Endothelial cell of umbilical vein (primary cell): Measurements from ENCODE around the gene SKI. TPM values are rescaled to one million over a fixed set of nuclear protein-coding genes. Genes with fewer than 3 reads are reported as not detected.

Source experiments
- BruUV-seq: library from RNA; stranded (reverse); fragments of 400-500 nt; replicated peaks from 2 replicates; lab custom pipeline; 2021; lab: Mats Ljungman, UMichigan
- CTCF ChIA-PET: fragments of 300-600, 350-600 bp; sonication (Branson Sonifier 250); formaldehyde crosslinking; loops from one replicate; lab custom pipeline; 2021; ENCODE audit warnings: antibody characterized with exemption, inconsistent platforms; lab: Charles Lee
- POLR2A ChIA-PET: fragments of 300-600, 350-600 bp; sonication (Branson Sonifier 250); formaldehyde crosslinking; loops from one replicate; lab custom pipeline; 2021; ENCODE audit warnings: antibody characterized with exemption, inconsistent platforms; lab: Charles Lee
- DNase-seq: peaks from one replicate; pipeline ENCODE4 v3.0.0-alpha.2; 2011; ENCODE audit warnings: low read depth, low spot score
- FAIRE-seq: peaks from 2 replicates; lab custom pipeline; 2011; peaks lifted over from hg19 to GRCh38; lab: Jason Lieb, UNC
- H2AFZ ChIP-seq: 2 replicates; pipeline ENCODE4 v1.6.0; 2012; ENCODE audit warnings: low read depth, low read length, control low read depth, inconsistent platforms
- H3K27ac ChIP-seq: 2 replicates; pipeline ENCODE4 v1.5.1; 2011; ENCODE audit warnings: low read depth, mild to moderate bottlenecking, control low read depth, low read length, moderate library complexity; ENCODE audit not compliant: insufficient read depth
- H3K27me3 ChIP-seq, 2 experiments: 2 replicates each; pipeline versions ENCODE4 v1.6.0 to v1.6.1; 2011; ENCODE audit warnings: low read length in 2 of 2, mixed read lengths in 1 of 2; ENCODE audit not compliant: control insufficient read depth in 2 of 2, insufficient read depth in 2 of 2
- H3K36me3 ChIP-seq, 2 experiments: 2 replicates in 1 of 2; 3 replicates in 1 of 2; pipeline ENCODE4 v1.5.1; 2011; ENCODE audit warnings: low read length in 2 of 2, mild to moderate bottlenecking in 1 of 2, moderate library complexity in 1 of 2; ENCODE audit not compliant: control insufficient read depth in 2 of 2, insufficient read depth in 2 of 2; ENCODE audit errors: extremely low read depth in 1 of 2
- H3K4me1 ChIP-seq: 3 replicates; pipeline ENCODE4 v1.5.1; 2011; ENCODE audit warnings: mild to moderate bottlenecking, low read length; ENCODE audit not compliant: control insufficient read depth, insufficient read depth; ENCODE audit errors: extremely low read depth
- H3K4me2 ChIP-seq: 2 replicates; pipeline ENCODE4 v1.6.1; 2011; ENCODE audit warnings: low read length, control low read depth, mixed read lengths; ENCODE audit not compliant: insufficient read depth
- H3K4me3 ChIP-seq, 3 experiments: fragments of 200-600 bp in 1 of 3; sonication (generic), shearing (Covaris generic) in 1 of 3; replicated peaks in 1 of 3; 2 replicates each; pipeline ENCODE4 v1.5.1; 2011 to 2016; ENCODE audit warnings: control low read depth in 3 of 3, low read length in 3 of 3, mild to moderate bottlenecking in 2 of 3, inconsistent platforms in 1 of 3, low read depth in 1 of 3, moderate library complexity in 1 of 3; ENCODE audit not compliant: insufficient read depth in 1 of 3
- H3K79me2 ChIP-seq: 2 replicates; pipeline ENCODE4 v1.6.0; 2012; ENCODE audit warnings: low read length, inconsistent platforms; ENCODE audit not compliant: control insufficient read depth, insufficient read depth
- H3K9ac ChIP-seq: replicated peaks from 2 replicates; pipeline ENCODE3; 2011; ENCODE audit warnings: low read length, control low read depth; ENCODE audit not compliant: insufficient read depth; ENCODE audit errors: extremely low read depth
- H3K9me1 ChIP-seq: replicated peaks from 3 replicates; pipeline ENCODE4 v1.6.0; 2011; ENCODE audit warnings: mild to moderate bottlenecking, low read length; ENCODE audit not compliant: control insufficient read depth, insufficient read depth; ENCODE audit errors: extremely low read depth
- H3K9me3 ChIP-seq: replicated peaks from 2 replicates; pipeline ENCODE4 v1.5.1; 2012; ENCODE audit warnings: low read length, inconsistent platforms; ENCODE audit not compliant: control insufficient read depth, insufficient read depth
- H4K20me1 ChIP-seq: replicated peaks from 2 replicates; pipeline ENCODE3; 2011; ENCODE audit warnings: mild to moderate bottlenecking, low read length; ENCODE audit not compliant: control insufficient read depth, insufficient read depth; ENCODE audit errors: extremely low read depth
- CTCF ChIP-seq, 2 donors: IDR thresholded peaks; 1 replicate in 1 of 2; 2 replicates in 1 of 2; pipeline ENCODE4 v1.5.1; 2011; ENCODE audit warnings: low read length in 2 of 2, mild to moderate bottlenecking in 2 of 2, moderate library complexity in 2 of 2, control low read depth in 1 of 2, inconsistent platforms in 1 of 2, low read depth in 1 of 2; ENCODE audit not compliant: insufficient read depth in 1 of 2; ENCODE audit errors: extremely low read depth in 1 of 2
- EZH2 ChIP-seq: IDR thresholded peaks from 2 replicates; pipeline ENCODE4 v1.6.1; 2012; ENCODE audit warnings: borderline replicate concordance, low read depth, mild to moderate bottlenecking, moderate library complexity, low read length, inconsistent platforms; ENCODE audit not compliant: severe bottlenecking
- FOS ChIP-seq: IDR thresholded peaks from 2 replicates; pipeline ENCODE4 v1.6.1; 2011; ENCODE audit warnings: mild to moderate bottlenecking, low read length, moderate library complexity, borderline replicate concordance; ENCODE audit not compliant: insufficient read depth
- GATA2 ChIP-seq: IDR thresholded peaks from 2 replicates; pipeline ENCODE4 v1.7.0; 2011; ENCODE audit warnings: low read depth, mild to moderate bottlenecking, moderate library complexity, mixed read lengths, low read length; ENCODE audit not compliant: insufficient read length, insufficient read depth
- JUN ChIP-seq: IDR thresholded peaks from 2 replicates; pipeline ENCODE4 v1.6.1; 2011; ENCODE audit warnings: borderline replicate concordance, low read depth; ENCODE audit not compliant: insufficient read length, insufficient read depth
- MYC ChIP-seq: IDR thresholded peaks from one replicate; pipeline ENCODE4 v1.6.1; 2011; ENCODE audit warnings: mild to moderate bottlenecking, low read depth, low read length
- POLR2A ChIP-seq: IDR thresholded peaks from 2 replicates; pipeline ENCODE4 v1.6.1; 2012; ENCODE audit warnings: low read depth, mild to moderate bottlenecking, control low read depth, low read length
- POLR2AphosphoS5 ChIP-seq: IDR thresholded peaks from 2 replicates; pipeline ENCODE4 v1.6.1; 2012; ENCODE audit warnings: low read depth, mild to moderate bottlenecking, control low read depth, low read length, moderate library complexity; ENCODE audit not compliant: insufficient read depth
- dilution Hi-C: fragments of 300-500 bp; cut with MboI; formaldehyde crosslinking; loops from one replicate; pipeline ENCODE4 v1.15.0; 2019; ENCODE audit warnings: low sequenced_read_pairs; ENCODE audit not compliant: extremely low pct_ligation_motif_present
- intact Hi-C: fragments of 100-400 bp; cut with micrococcal nuclease; formaldehyde crosslinking; loops from one replicate; pipeline ENCODE4 v1.10.0; 2022
- polyA plus RNA-seq, 4 experiments: library from polyadenylated mRNA; depleted of rRNA in 3 of 4; stranded (reverse) in 3 of 4; unstranded in 1 of 4; fragments of >200 nt; gene quantifications; 2 replicates each; pipeline versions ENCODE4 v1.2.1 to v1.2.3, GENCODE V29; 2011 to 2012; ENCODE audit warnings: missing spikeins in 1 of 4
- total RNA-seq: library from RNA; stranded (reverse); gene quantifications from 2 replicates; pipeline ENCODE4 v1.2.3, GENCODE V29; 2021
- TF ChIP-seq, protein P1 (sequence below): IDR thresholded peaks from 2 replicates; pipeline ENCODE4 v1.6.1; 2011; ENCODE audit not compliant: insufficient read depth, insufficient read length

Gene SKI
- total and polyA plus RNA-seq, 2 donors (not counting 3 experiments of a cell fraction or from before 2014, with no cell fraction given), result 11.6 to 80.3 TPM

GRCh38 chr1:2303781-2304180, 75.7 kb downstream of the SKI start:
- H3K27me3 ChIP-seq, result no peaks in the 10 kb centered on the region
- H2AFZ ChIP-seq, result no peak overlapping the region
- H3K36me3 ChIP-seq, result peaks cover 8 to 35% of the 10 kb centered on the region in 2 experiments
- dilution Hi-C loops, result loop anchor here (10.0 kb wide), 1 partner anchor 89 kb away; no protein-coding TSS in a partner anchor
- no peak overlapping the region for H3K4me3 ChIP-seq
- H4K20me1 ChIP-seq, result no peaks in the 10 kb centered on the region
- H3K27ac ChIP-seq, result no peak overlapping the region
- no peak overlapping the region for H3K4me2 ChIP-seq
- TF ChIP-seq MYC, result no peak
- TF ChIP-seq JUN, result no peak
- TF ChIP-seq CTCF (IDR thresholded peaks at IDR 0.05; ENCODE audit: extremely low read depth in 1 of 2, insufficient read depth in 1 of 2, low read depth in 1 of 2, low read length in 2 of 2), result no peak
- TF ChIP-seq, protein P1, sequence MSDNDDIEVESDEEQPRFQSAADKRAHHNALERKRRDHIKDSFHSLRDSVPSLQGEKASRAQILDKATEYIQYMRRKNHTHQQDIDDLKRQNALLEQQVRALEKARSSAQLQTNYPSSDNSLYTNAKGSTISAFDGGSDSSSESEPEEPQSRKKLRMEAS, result no peak
- no peak for TF ChIP-seq FOS
- no peak for TF ChIP-seq GATA2
- TF ChIP-seq POLR2A, result no peak
- no peak for TF ChIP-seq EZH2
- no peak for TF ChIP-seq POLR2AphosphoS5
- H3K9me1 ChIP-seq, result no peaks in the 10 kb centered on the region
- peaks cover 40% of the 10 kb centered on the region for H3K79me2 ChIP-seq
- CTCF ChIA-PET, result interaction anchor here (0.9 to 1.6 kb wide), 2 partner anchors 10 to 11 kb away, joined by 3 read pairs; no protein-coding TSS in a partner anchor
- H3K9ac ChIP-seq, result no peak overlapping the region
- POLR2A ChIA-PET, result no interaction called here
- intact Hi-C loops, result no loop called here
- no TSS peak for BruUV-seq
- H3K9me3 ChIP-seq, result no peaks in the 10 kb centered on the region
- FAIRE-seq, result no peak
- H3K4me1 ChIP-seq, result peaks cover 26% of the 10 kb centered on the region
- DNase-seq, result no peak
